Peyer's patch (tissue), 4 donors: ENCODE data around the gene HENMT1.
"Not testable (repeated sequence)": the region's sequence is repeated elsewhere in the genome, so short reads cannot be mapped to it uniquely, and the experiment has no call there.

Experiments
- POLR2A ChIP-seq, 2 donors: fragments of 450-650 bp; IDR thresholded peaks; one replicate each; pipeline ENCODE4 v1.5.1; 2017; ENCODE audit warnings: antibody characterized with exemption in 2 of 2, mild to moderate bottlenecking in 2 of 2, moderate library complexity in 2 of 2
- TF ChIP-seq, protein P1 (sequence below), 6 experiments: fragments of 450-650 bp in 4 of 6; fragments of 200-600 bp in 2 of 6; sonication (generic) in 1 of 6; IDR thresholded peaks; one replicate each; pipeline ENCODE4 v1.5.1; 2017 to 2019; ENCODE audit warnings: antibody characterized with exemption in 6 of 6, mild to moderate bottlenecking in 3 of 6, moderate library complexity in 1 of 6

DNA sequence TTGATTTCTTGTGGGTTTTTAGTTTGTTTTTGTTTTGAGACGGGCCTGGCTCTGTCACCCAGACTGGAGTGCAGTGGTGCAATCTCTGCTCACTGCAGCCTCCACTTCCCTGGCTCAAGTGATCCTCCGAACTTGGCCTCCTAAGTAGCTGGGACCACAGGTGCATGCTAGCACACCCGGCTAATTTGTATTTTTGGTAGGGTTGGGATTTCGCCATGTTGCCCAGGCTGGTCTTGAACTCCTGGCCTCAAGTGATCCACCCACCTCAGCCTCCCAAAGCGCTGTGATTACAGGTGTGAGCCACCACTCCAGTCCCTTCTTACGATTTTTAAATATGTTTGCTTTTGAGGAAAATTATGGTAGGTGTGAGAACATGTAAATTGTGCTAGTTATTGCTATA, 41.2 kb upstream of the HENMT1 start:
- TF ChIP-seq, protein P1, sequence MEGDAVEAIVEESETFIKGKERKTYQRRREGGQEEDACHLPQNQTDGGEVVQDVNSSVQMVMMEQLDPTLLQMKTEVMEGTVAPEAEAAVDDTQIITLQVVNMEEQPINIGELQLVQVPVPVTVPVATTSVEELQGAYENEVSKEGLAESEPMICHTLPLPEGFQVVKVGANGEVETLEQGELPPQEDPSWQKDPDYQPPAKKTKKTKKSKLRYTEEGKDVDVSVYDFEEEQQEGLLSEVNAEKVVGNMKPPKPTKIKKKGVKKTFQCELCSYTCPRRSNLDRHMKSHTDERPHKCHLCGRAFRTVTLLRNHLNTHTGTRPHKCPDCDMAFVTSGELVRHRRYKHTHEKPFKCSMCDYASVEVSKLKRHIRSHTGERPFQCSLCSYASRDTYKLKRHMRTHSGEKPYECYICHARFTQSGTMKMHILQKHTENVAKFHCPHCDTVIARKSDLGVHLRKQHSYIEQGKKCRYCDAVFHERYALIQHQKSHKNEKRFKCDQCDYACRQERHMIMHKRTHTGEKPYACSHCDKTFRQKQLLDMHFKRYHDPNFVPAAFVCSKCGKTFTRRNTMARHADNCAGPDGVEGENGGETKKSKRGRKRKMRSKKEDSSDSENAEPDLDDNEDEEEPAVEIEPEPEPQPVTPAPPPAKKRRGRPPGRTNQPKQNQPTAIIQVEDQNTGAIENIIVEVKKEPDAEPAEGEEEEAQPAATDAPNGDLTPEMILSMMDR (IDR thresholded peaks at IDR 0.05): not testable (repeated sequence)
- not testable (repeated sequence) for TF ChIP-seq POLR2A (IDR thresholded peaks at IDR 0.05)
